GM18519 (cell line): ENCODE data around the gene LIPA.
"Not testable (repeated sequence)": the region's sequence is repeated elsewhere in the genome, so short reads cannot be mapped to it uniquely, and the experiment has no call there.

ENCODE experiments used
- ATAC-seq: cut with Tn5 transposase; IDR thresholded peaks from one replicate; pipeline ENCODE4 v1.9.1; 2021; ENCODE audit warnings: mild to moderate bottlenecking, moderate library complexity; ENCODE audit not compliant: unreplicated experiment, low FRiP score

The LIPA gene

DNA sequence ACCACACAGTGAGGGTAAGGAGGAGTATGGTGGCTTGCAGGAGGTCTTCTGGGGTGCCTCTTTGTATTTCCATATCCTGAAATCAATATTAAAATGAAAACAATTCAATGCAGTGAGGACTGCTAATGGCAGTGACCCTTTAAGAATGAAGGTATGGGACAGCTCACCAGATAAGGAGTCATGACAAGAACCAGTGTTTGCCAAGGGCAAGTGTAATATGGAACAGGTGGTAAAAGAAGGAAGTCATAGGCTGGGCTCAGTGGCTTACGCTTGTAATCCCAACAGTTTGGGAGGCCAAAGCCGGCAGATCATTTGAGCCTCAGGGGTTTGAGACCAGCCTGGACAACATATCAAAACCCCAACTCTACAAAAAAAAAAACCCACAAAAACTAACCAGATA is 20.0 kb upstream of the LIPA start:
- ATAC-seq, result no peak

GRCh38 chr10:89270153-89270483 is 18.5 kb upstream of the LIPA start:
- no peak for ATAC-seq

- no peak for ATAC-seq
Observed at GRCh38 chr10:89269433-89270152, 18.0 kb upstream of the LIPA start.

GRCh38 chr10:89266721-89267453 is 15.3 kb upstream of the LIPA start:
- ATAC-seq, result no peak

- ATAC-seq, result no peak
Observed at GRCh38 chr10:89263531-89263930, 12.0 kb upstream of the LIPA start.

GRCh38 chr10:89263091-89263490 is 11.5 kb upstream of the LIPA start:
- no peak for ATAC-seq

DNA sequence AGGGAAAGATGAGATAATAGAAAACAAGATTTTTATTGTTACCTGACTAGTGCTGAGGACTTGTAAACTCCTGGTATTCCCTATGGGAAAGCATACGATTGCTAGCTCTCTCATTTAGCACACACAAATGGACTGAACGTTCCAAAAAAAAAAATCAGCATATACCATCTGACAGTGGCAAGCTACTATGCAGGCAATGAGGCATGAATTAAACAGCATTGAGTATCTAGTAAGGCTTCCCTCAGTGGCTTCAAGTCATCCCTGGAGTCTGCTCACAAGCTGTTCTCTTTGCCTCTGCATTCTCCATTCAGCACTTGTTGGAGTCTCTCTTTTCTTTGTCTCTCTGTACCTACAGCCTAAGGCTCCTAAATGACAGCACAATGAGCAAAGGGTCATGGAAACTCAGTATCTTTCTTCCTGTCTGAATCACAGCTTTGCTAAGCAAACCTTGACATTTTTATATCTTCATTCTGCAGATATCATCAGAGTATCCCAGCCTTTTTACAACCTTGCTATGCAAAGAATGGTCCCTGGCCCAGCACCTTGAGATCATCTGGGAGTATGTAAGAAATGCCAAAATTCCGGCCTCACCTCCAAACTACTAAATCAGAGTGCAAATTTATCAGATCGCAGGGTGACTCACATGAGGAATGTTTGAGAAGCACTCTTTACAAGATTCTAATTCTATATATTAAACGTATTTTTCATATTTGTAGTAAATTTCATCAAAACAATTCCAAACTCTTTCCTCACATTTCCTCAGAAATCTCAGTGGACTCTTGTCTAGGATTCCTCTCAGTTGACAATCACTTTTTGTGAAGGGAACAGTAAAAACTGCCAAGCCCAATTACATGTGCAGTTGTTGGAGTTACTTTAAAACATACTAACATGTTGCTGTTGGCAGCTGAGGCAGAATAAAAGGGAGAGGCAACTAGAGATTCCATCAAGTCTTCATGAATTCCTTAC is 10.8 kb upstream of the LIPA start:
- ATAC-seq, result no peak

- ATAC-seq, result no peak
Observed at GRCh38 chr10:89258881-89259280, 7.3 kb upstream of the LIPA start.

DNA sequence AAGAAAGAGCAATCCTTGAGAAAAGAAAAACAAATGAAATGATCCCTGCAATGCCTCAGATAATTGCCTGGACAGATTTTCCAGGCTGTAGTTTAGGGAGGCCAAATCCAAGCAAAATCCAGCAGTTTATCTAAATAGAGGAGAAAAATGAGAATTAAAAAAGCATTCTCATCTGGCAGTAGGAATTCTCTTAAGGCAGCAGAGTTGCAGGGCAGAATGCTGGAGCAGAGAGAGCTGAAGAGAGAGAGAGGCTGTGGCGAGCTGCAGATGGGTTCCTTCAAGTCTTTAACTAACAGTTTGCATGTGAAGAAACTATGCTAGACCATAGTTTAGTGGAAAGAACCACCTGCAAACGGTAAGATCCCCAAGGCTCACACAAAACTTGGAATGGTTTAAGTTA is 6.0 kb upstream of the LIPA start:
- ATAC-seq, result no peak

DNA sequence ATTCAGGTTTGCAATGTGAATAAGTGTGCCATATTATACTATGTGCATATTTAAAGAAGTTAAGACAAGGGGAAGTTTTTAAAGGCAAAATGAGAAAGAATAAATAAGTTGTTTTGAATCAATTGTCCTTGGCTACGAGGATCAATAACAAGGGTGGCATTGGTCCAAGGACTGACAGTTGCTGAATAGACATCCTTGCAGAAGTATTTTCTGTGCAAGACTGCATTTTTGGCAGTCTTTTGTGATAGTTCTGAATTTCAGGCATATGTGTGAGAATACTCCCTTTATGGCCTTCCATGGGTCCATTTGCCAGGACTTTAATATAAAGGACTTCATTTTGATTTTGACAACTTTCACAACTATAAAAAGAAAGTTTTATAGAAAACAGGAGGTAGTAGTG is 5.4 kb upstream of the LIPA start:
- no peak for ATAC-seq

DNA sequence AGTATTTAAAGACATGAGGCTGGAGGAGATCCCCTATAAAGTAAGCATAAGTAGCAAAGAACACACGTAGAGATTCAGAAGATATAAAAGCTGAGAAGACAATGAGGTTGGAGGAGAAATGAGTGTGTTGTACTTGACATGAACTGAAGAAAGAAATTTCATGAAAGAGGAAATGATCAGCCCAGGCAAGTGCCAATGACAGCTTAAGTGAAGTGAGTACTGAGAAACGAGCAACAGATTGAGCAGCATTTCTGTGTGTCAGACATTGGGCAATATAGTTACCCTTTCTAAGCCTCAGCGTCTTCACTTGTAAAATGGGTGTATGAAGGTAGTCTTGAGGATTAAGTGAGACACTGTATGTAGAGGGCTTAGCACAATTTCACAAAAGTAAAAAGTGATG is 4.8 kb upstream of the LIPA start:
- no peak for ATAC-seq

DNA sequence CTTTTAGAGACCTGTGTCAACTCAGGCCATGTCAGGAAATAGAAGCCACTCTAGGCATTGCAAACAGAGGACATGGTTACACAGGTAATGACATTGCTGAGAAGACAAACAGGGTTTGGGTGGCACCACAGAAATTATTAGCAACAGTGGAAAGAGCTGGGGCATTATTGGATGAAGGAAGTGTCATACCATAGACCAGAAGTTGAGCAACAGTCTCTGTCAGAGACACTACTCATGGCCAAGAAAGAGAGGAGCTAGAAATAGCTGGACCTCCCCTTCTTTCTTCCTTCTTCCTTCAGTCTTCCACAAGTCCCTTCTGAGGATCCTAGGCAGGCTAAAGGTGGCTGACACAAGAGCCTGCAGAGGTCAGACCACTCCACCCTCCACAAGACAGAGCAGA is 4.2 kb upstream of the LIPA start:
- no peak for ATAC-seq

DNA sequence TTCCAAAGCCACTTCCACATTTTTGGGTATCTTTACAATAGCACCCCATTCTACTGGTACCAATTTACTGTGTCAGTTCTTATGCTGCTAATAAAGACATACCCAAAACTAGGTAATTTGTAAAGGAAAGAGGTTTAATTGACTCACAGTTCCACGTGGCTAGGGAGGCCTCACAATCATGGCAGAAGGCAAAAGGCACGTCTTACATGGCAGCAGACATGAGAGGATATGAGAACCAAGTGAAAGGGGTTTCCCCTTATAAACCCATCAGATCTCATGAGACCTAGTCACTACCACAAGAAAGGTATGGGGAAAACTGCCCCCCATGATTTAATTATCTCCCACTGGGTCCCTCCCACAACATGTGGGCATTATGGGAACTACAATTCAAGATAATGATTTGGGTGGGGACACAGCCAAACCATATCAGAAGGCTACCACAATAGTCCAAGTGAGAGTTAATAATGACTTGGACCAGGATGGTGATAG is 3.6 kb upstream of the LIPA start:
- not testable (repeated sequence) for ATAC-seq

- no peak for ATAC-seq
Observed at GRCh38 chr10:89252225-89252585, 630 bp upstream of the LIPA start.

- ATAC-seq, result no peak
Observed at GRCh38 chr10:89250865-89251408, 638 bp downstream of the LIPA start.

DNA sequence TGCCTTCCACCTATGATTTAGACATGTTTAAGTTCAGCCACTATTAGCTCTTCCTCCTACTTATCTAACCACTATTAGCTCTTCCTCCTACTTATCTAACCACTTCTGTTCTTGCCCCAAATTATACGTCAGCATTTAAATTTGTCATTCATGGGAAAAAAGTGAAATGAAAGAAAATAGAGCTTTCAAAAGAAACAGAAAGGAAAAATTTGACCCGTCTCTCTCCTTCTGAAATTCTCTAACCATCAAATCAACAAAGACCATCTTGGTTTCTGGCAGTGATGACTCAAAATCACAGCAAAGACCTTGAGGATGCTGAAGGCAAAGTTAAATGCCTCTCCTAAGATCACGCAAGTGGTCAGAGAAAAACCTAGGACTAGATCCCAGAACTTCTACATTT is 2.6 kb downstream of the LIPA start:
- ATAC-seq, result no peak

GRCh38 chr10:89247623-89248022 is 4.0 kb downstream of the LIPA start:
- not testable (repeated sequence) for ATAC-seq

DNA sequence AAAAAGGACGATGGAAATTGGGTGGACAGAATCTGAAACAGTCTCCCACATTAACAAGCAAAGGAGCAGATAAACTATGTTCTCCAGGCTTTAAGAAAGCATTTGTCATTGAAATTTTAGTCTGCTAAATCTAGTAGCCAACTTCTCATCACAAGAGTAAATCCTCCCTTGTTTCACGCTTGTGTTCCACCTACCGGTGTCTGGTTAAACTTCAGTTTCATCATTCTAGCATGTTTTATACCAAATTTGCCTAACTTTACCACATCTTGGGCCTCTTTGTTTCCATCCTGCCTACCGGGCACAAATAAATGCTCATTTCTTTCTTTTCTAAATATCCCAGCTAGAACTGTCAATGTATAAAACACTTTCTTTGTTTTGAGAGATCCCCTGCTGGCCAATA is 5.8 kb downstream of the LIPA start:
- no peak for ATAC-seq

DNA sequence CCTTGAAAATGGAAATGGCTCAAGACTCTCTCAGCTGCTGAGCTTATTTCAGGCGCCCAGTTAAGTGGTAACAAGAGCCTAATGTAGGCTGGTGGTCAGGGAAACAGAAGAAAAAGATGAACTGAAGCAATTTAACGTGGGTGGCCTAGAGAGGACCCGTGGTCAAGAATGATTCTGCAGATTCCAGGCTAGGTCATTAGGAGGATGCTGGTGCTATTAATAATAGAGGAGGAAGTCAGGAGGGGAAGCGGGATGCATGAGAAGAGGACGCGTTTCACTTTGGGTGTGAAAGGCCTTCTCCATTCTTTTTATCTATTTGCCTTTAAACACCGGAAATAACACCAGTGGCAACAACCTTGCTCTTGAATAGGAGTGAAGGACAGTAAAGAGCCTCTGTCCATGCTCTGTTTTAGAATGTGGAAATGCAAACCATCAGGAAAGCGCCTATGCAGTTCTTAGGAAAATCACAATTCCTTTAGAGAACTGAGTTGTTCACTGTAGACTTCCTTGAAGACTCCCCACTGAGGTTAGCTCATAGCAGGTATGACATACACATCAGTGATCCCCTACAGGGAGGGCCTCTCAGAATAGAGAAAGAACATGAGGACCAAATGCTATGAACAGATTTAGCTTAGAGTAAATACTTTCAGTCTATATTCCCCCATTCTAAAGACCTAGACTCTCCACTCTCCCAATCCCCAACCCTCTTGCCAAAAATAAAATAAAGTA is 8.6 kb downstream of the LIPA start:
- ATAC-seq, result no peak

- no peak for ATAC-seq
Observed at GRCh38 chr10:89242345-89242684, 9.3 kb downstream of the LIPA start.
